Tibial nerve (tissue), 4 donors: ENCODE measurements around the gene PLXNB1.

Experiments
- CTCF ChIP-seq, 5 experiments: fragments of 200-600 bp in 3 of 5; fragments of 450-650 bp in 2 of 5; sonication (generic) in 3 of 5; IDR thresholded peaks; one replicate each; pipeline ENCODE4 v1.5.1; 2016 to 2019; ENCODE audit warnings: antibody characterized with exemption in 5 of 5, mild to moderate bottlenecking in 3 of 5, moderate library complexity in 2 of 5
- EP300 ChIP-seq, 2 donors: sonication (generic); formaldehyde crosslinking; IDR thresholded peaks; one replicate each; pipeline ENCODE4 v1.6.1; 2017; ENCODE audit warnings: antibody characterized with exemption in 2 of 2, mild to moderate bottlenecking in 1 of 2

GRCh38 chr3:48388966-48389365 lies 40.9 kb downstream of the PLXNB1 start:
- TF ChIP-seq EP300 (IDR thresholded peaks at IDR 0.05) (no peak), CTCF (IDR thresholded peaks at IDR 0.05) (no peak)
